Limb (tissue), 2 donors: ENCODE measurements around the gene FADS2.
A peak's percentile ranks its signal among the peaks of the same experiment; 100 is the strongest.

Experiments
- DNase-seq, 2 donors: peaks; one replicate each; pipeline ENCODE4 v3.0.0-alpha.2; 2016; ENCODE audit errors: extremely low spot score in 2 of 2

FADS2 gene

GRCh38 chr11:61795876-61796526, 32.1 kb upstream of the FADS2 start:
- no peak for DNase-seq

GRCh38 chr11:61797263-61797944, 30.7 kb upstream of the FADS2 start:
- peak; percentile 77 to 80 for DNase-seq

- DNase-seq: no peak
Measured at GRCh38 chr11:61799665-61800284, 28.3 kb upstream of the FADS2 start.

- no peak for DNase-seq
Measured at GRCh38 chr11:61800331-61801281, 27.5 kb upstream of the FADS2 start.

- no peak for DNase-seq
Measured at GRCh38 chr11:61802605-61803004, 25.5 kb upstream of the FADS2 start.

- no peak for DNase-seq
Measured at GRCh38 chr11:61803889-61804647, 24.0 kb upstream of the FADS2 start.

- no peak for DNase-seq
Measured at GRCh38 chr11:61805146-61805545, 23.0 kb upstream of the FADS2 start.

- no peak for DNase-seq
Measured at GRCh38 chr11:61806785-61807184, 21.3 kb upstream of the FADS2 start.

- no peak for DNase-seq
Measured at GRCh38 chr11:61810671-61811175, 17.4 kb upstream of the FADS2 start.

- no peak for DNase-seq
Measured at GRCh38 chr11:61811831-61812230, 16.3 kb upstream of the FADS2 start.

- no peak for DNase-seq
Measured at GRCh38 chr11:61812736-61813411, 15.2 kb upstream of the FADS2 start.

GRCh38 chr11:61814247-61814957, 13.7 kb upstream of the FADS2 start:
- no peak for DNase-seq

GRCh38 chr11:61814958-61815789, 12.9 kb upstream of the FADS2 start:
- DNase-seq: peak; percentile 90 to 91

- peak; percentile 40 to 81 for DNase-seq
Measured at GRCh38 chr11:61815790-61816735, 12.0 kb upstream of the FADS2 start.

GRCh38 chr11:61816736-61817455, 11.2 kb upstream of the FADS2 start, which contains the start of gene FADS1:
TSS of gene FADS1 (minus strand) at chr11:61817003. CDS start at chr11:61816929, 74 bp downstream.
- peak; percentile 87 to 94 for DNase-seq

GRCh38 chr11:61817471-61818202, 10.5 kb upstream of the FADS2 start:
- no peak for DNase-seq
